Stimulated activated CD4-positive, alpha-beta T cell treated with anti-CD3 and anti-CD28 coated beads, Interleukin-4, amount 100 ng/mL, for 1 hour (primary cell): ENCODE measurements around the gene ZNF763.
"Not testable (repeated sequence)": the region's sequence is repeated elsewhere in the genome, so short reads cannot be mapped to it uniquely, and the experiment has no call there.

Experiments
- DNase-seq: peaks from one replicate; pipeline ENCODE4 v3.0.0-alpha.2; 2020

ZNF763 gene

GRCh38 chr19:11973019-11973810 lies 8.4 kb downstream of the ZNF763 start:
- no peak for DNase-seq

- DNase-seq: no peak
Observed at GRCh38 chr19:11978492-11979100, 13.8 kb downstream of the ZNF763 start.

- no peak for DNase-seq
Observed at GRCh38 chr19:11979527-11979926, 14.7 kb downstream of the ZNF763 start.

DNA sequence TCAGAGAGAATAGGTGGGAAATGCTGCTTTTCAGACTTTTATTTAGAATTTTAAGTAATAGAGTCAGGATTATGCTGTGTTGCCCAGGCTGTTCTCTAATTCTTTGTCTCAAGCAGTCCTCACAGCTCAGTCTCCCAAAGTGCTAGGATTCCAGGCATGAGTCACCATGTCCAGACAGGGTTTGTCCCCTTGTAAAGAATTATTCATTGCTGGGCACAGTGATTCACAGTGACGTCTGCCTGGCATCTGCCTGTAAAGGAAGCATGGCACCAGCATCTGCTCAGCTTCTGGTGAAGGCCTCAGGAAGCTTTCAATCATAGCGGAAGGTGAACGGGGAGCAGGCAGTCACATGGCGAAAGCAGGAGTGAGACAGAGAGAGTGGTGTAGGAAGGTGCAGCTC lies 17.7 kb downstream of the ZNF763 start:
- no peak for DNase-seq

DNA sequence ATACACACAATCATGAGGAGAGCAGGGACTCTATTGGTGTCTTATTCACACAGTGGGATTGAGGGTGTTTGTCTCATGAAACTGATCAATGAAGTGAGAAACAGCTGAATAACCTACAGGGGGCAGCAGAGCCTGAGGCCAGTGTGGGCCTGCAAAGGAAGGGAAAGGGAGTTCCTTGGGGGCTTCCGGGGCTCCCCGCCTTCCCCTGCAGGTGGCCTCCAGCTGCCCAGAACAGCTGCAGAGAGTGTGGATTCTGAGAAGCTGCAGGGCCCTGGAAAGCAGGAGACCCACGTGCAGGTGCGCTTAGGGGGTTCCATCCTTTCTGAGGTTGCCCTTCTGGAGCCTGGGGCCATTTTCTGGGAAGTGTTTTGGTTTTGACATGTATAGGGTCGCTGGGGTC lies 20.1 kb downstream of the ZNF763 start:
- DNase-seq: no peak

DNA sequence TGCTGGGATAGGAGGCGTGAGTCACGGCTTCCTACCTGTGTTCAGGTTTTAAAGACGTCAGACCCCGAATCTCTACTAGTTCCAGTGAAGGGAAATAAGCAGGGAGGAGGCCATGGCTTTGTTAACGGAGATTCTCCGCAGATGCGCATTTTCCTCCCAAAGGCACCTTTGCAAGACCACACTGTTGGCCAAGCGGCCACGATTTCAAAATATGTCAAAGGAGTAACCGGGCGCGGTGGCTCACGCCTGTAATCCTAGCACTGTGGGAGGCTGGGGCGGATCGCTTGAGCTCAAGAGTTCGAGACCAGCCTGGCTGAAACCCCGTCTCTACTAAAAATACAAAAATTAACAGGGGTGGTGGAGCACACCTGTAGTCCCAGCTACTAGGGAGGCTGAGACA lies 21.9 kb downstream of the ZNF763 start:
- no peak for DNase-seq

- peak; percentile 95 for DNase-seq
Observed at GRCh38 chr19:11987405-11988281, 22.8 kb downstream of the ZNF763 start.

DNA sequence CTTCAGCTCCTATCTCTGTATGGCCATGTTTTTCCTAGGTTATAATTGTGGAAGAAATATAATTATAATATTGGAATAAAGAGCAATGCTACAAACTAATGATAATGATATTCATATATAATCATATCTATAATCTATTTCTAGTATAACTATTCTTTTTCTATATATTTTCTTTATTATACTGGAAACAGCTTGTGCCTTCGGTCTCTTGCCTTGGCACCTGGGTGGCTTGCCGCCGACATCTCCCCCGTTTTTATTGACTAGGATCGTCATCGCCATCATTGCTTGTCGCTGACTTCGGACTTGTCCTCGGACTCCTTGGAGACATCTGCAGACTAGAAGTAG lies 24.2 kb downstream of the ZNF763 start:
- no peak for DNase-seq

- not testable (repeated sequence) for DNase-seq
Observed at GRCh38 chr19:11991921-11992320, 27.1 kb downstream of the ZNF763 start.

- no peak for DNase-seq
Observed at GRCh38 chr19:11995174-11995573, 30.3 kb downstream of the ZNF763 start.

- DNase-seq: no peak
Observed at GRCh38 chr19:12000152-12000981, 35.5 kb downstream of the ZNF763 start.

GRCh38 chr19:12015015-12015752 lies 50.3 kb downstream of the ZNF763 start:
- DNase-seq: no peak

DNA sequence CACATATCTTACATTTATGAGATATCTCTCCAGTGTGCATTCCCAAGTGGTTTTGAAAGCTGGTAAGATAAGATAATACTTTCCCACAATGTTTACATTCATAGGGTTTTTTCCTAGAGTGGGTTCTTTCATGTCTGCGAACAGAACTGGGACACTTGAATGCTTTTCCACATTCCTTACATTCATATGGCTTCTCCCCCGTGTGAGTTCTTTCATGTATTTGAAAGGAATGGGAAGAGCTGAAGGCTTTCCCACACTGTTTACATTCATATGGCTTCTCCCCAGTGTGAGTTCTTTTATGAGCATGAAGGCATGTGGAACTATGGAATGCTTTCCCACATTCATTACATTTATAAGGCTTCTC lies 50.9 kb downstream of the ZNF763 start:
- DNase-seq: no peak
